Transverse colon (tissue), 4 donors: Measurements from ENCODE around the gene KMT2C.
"Not testable (repeated sequence)": the region's sequence is repeated elsewhere in the genome, so short reads cannot be mapped to it uniquely, and the experiment has no call there.

Source experiments
- POLR2A ChIP-seq: fragments of 450-650 bp; IDR thresholded peaks from one replicate; pipeline ENCODE4 v1.6.1; 2016; ENCODE audit warnings: antibody characterized with exemption, mild to moderate bottlenecking, moderate library complexity
- POLR2AphosphoS5 ChIP-seq, 3 donors: sonication (generic); formaldehyde crosslinking; IDR thresholded peaks; one replicate each; pipeline ENCODE4 v1.6.1; 2016; ENCODE audit warnings: antibody characterized with exemption in 3 of 3
- TF ChIP-seq, protein P1 (sequence below), 5 experiments: fragments of 200-600 bp in 3 of 5; fragments of 450-650 bp in 2 of 5; sonication (generic) in 3 of 5; IDR thresholded peaks; 1 replicate in 2 of 5; 2 replicates in 3 of 5; pipeline ENCODE4 v1.5.1; 2016 to 2017; ENCODE audit warnings: antibody characterized with exemption in 5 of 5, inconsistent platforms in 3 of 5, mild to moderate bottlenecking in 2 of 5, moderate library complexity in 1 of 5

DNA sequence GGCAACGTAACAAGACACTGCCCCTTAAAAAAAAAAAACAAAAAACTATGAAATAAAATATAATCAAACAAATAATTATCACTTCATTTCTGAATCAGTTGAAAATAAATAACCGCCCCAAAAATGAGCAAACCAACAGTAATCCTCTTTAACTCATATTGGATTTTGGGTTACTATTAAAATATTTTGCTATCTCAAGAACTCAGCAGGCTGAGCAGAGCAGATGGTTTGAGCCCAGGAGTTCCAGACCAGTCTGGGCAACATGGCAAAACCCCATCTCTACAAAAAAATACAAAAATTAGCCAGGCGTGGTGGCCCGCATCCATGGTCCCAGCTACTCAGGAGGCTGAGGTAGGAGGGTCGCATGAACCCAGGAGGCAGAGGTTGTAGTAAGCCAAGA, 216.2 kb downstream of the KMT2C start:
- TF ChIP-seq, protein P1, sequence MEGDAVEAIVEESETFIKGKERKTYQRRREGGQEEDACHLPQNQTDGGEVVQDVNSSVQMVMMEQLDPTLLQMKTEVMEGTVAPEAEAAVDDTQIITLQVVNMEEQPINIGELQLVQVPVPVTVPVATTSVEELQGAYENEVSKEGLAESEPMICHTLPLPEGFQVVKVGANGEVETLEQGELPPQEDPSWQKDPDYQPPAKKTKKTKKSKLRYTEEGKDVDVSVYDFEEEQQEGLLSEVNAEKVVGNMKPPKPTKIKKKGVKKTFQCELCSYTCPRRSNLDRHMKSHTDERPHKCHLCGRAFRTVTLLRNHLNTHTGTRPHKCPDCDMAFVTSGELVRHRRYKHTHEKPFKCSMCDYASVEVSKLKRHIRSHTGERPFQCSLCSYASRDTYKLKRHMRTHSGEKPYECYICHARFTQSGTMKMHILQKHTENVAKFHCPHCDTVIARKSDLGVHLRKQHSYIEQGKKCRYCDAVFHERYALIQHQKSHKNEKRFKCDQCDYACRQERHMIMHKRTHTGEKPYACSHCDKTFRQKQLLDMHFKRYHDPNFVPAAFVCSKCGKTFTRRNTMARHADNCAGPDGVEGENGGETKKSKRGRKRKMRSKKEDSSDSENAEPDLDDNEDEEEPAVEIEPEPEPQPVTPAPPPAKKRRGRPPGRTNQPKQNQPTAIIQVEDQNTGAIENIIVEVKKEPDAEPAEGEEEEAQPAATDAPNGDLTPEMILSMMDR (IDR thresholded peaks at IDR 0.05), result not testable (repeated sequence)
- TF ChIP-seq POLR2A; POLR2AphosphoS5 (IDR thresholded peaks at IDR 0.05): not testable (repeated sequence)
